ENCODE data around the gene TNRC18.
"Not testable (repeated sequence)": the region's sequence is repeated elsewhere in the genome, so short reads cannot be mapped to it uniquely, and the experiment has no call there.

Gene TNRC18

DNA sequence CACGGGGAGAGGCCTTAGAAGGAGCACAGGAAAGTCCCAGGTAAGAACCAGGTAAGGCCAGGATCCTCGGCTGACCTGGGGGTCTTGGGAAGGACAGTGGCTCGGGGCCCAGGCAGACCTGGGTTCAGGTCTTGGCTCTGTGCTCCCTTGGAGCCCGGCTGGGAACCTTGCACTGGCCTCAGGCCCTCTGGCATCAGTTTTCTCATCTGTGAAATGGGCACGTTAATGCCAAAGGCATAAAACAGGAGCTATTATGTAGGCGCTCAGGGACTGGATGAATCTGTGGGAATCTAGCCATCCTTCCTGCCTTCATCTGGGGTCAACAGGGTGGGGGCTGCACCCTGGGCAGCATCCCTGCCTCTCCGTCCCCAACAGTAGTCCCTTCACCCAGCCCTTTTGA, 149.2 kb downstream of the TNRC18 start:
- DNase-seq = no peak
- in situ Hi-C loops (cut with HindIII; ENCODE audit: low pct_ligation_motif_present, low pct_unique_long_range_greater_than_20kb, low sequenced_read_pairs) = no loop called here

DNA sequence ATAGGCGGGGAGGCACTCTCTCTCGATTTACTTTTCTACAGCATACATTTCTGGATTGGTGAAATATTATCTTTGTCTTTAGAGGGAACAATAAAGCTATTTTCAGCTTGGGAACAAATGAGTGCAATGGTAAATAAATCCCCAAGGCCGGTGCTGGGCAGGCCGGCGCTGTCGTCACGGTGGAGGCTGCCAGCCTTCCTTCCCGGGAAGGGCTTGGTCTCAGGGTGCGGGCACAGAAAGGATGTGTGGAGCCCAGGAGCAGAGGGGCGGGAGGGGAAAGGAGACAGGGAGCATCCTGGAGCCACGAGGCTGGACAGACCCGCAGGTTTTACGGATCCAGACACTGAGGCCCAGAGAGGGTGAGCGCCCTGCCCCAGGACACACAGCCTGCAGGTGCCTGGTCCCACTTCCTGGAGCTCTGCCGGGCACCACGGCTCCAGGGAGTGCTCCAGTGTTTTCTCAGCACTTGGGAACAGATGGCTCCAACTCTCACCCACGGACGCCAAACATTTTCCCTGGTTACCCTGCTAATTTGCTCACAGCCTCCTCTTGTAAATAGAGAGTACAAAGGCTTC, 149.7 kb downstream of the TNRC18 start:
- DNase-seq; in situ Hi-C loops (cut with HindIII; ENCODE audit: low pct_ligation_motif_present, low pct_unique_long_range_greater_than_20kb, low sequenced_read_pairs): not testable (repeated sequence)

DNA sequence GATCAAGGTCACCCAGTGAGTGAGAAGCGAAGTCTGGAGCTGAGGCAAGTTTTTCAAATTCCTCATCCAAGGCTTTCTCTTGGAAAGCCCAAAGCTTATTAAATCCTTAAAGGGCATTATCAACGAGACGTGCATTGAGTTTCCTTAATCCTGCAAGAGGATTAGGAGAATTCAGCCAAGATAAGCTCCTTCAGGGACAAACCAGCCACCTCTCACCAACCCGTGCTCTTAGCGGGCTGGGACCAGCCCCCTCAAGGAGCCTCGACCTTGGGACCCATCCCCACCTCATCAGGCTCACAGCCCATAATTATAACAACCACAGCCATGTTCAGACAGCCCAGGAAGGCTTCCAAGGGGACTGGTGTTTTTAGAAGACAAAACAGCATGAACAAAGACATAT, 152.8 kb downstream of the TNRC18 start:
- no peak for DNase-seq
- in situ Hi-C loops (cut with HindIII; ENCODE audit: low pct_ligation_motif_present, low pct_unique_long_range_greater_than_20kb, low sequenced_read_pairs) = no loop called here

DNA sequence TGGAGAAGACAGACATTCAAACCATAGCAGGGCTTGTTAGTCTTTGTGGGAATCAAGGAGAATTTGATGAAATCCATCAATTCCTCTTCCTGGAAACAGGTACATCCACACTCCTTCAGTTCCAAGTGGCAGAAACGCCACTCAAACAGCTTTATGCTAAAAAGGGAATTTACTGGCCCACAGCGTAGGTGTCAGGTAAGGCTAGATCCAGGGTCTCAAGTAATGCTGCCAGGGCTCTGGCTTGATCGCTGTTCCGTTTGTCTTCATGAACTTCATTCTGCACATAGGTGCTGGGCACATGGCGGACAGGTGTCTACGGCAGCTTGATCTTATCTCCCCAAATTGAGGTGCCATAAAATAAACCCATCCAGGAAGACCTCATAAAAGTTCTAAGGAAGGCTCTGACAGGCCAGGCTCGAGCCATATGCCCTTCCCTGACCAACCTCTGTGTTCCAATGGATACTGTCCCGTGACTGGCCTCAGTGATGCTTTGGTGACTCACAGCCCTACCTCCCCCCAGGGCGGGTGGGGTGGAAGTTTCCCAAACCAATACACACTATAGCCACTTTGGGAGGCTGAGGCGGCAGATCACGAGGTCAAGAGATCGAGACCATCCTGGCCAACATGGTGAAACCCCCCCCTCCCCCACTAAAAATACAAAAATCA, 153.5 kb downstream of the TNRC18 start:
- DNase-seq = not testable (repeated sequence)

DNA sequence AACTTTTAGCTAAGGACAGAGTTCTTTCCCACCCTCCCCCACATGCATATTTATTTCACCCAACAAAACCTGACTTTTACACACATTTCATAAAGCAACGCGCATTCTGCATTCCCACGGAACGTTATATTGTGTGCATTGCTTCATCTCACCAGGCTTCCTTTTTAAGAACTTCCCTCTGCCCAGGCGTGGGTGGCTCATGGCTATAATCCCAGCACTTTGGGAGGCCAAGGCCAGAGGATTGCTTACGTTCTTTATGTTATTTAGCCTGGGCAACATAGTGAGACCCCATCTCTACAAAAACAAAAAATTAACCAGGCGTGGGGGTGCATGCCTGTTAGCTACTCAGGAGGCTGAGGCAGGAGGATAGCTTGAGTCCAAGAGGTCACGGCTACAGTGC, 155.8 kb downstream of the TNRC18 start:
- in situ Hi-C loops (cut with HindIII; ENCODE audit: low pct_ligation_motif_present, low pct_unique_long_range_greater_than_20kb, low sequenced_read_pairs); DNase-seq: not testable (repeated sequence)

More for the DNA sequence above, 153.5 kb downstream of the TNRC18 start:
- in situ Hi-C loops (cut with HindIII; ENCODE audit: low pct_ligation_motif_present, low pct_unique_long_range_greater_than_20kb, low sequenced_read_pairs) = not testable (repeated sequence)

DNA sequence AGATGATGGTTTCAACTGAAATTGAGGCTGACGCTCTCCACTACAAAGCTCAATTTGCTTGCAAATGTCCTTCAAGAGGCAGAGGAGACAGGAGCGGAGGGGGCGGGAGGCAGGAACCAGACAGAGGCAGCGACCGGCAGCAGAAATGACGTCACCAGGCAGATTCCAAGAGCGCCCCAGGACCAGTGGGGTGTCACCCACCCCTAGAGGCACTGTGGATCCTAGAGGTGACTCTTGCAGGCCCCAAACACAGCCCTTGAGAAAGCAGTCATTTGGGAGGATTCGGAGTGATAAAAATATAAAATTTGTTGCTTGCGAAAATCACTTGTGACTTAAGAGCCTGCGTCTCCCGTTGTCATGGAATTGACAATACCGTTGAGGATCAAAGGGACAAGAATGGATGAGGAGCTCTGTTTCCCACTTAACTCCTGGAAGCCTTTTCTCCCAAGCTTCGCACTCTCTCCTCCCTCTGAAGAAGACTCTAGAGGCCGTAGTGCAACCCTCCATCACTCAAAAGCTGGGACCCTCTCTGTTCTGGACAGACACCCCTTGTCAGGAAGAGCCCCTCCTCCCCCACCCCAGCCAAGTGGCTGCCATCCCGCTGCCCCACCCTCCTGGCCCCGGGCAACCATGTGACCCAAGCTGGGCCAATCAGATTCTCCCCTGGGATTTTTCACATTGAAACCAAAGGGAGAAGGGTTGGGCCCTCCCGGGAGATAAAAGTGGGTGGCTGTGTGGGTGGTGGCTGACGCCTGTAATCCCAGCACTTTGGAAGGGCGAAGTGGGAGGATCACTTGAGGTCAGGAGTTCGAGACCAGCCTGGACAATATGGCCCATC, 157.2 kb downstream of the TNRC18 start:
- no peak for DNase-seq
- in situ Hi-C loops (cut with HindIII; ENCODE audit: low pct_ligation_motif_present, low pct_unique_long_range_greater_than_20kb, low sequenced_read_pairs) = no loop called here

DNA sequence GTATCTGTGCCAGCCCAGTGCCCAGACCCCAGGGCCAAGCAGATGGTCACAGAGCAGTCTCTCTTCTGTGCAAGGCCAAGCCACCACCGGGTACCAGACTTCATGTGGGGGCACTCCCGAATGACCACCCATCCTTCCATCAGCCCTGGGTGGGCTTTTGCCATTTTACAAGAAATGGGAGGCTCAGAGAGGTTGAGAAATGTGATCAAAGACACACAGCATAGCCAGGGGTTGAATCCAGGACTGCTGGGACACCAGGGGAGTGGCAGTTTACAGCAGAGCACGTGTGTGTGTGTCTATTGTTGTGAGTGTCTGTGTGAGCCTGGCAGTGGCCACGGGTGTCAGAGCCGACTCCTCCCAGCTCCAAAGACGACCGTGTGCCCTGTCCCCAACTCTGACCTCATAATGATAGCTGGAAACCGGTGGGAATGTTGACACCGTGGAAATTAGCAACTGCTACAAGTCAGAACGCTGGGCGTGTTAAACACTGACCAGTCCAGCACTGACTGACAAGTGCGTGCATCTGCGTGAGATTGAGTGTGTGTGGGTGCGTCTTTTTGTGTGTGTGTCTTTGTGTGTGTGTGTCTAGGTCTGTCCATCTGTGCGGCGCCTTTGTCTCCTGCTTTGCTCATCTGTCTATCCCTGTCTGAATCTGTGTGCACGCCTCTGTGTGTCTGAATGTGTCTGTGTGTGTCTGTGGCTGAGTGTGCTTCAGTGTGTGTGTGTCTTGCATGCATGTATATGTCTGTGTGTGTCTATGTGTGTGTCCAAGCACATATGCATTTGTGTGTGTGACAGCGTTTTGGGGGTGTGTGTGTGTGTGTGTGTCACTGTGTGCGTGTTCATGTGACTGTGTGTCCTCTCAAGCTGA, 158.1 kb downstream of the TNRC18 start:
- in situ Hi-C loops (cut with HindIII; ENCODE audit: low pct_ligation_motif_present, low pct_unique_long_range_greater_than_20kb, low sequenced_read_pairs) = no loop called here
- DNase-seq = no peak

DNA sequence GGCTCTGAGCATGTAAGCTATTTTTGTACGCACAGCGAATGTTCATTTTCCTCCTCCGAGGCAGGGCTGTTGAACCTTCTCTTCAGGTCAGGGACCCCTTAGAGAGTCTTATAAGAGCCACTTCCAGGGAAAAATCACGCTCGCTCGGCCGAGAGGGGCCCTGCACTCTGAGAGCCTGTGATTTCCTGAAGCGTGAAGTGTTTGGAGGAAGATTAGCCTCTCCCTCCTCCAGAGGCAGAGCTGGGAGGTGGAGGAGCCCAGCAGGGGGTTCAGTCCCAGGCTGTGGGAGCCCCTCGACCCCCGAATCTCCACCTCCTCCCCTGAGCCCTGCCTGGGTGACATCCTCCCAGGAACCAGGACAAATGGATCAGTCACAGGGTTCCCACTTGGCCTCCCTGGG, 160.6 kb downstream of the TNRC18 start:
- DNase-seq; in situ Hi-C loops (cut with HindIII; ENCODE audit: low pct_ligation_motif_present, low pct_unique_long_range_greater_than_20kb, low sequenced_read_pairs): not testable (repeated sequence)

DNA sequence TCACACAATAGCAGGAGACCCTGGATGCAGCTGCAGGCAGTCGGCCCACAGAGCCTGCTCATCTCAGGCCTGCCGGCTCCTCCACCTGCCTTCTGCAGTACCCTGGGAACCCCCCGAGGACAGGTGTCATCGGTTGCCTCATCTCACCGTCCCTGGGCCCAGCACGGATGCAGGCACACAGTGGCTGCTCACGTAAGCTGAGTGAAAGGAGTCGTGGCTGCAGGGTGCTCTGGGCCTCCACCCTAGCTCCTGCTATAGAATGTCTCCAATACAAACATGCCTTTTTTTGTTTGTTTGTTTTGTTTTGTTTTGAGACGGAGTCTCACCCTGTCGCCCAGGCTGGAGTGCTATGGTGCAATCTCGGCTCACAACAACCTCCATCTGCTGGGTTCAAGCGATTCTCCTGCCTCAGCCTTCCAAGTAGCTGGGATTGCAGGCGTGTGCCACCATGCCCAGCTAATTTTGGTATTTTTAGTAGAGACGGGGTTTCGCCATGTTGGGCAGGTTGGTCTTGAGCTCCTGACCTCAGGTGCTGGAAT, 163.0 kb downstream of the TNRC18 start:
- in situ Hi-C loops (cut with HindIII; ENCODE audit: low pct_ligation_motif_present, low pct_unique_long_range_greater_than_20kb, low sequenced_read_pairs); DNase-seq: not testable (repeated sequence)
